ENCODE results near the gene ZNF318. TPM values are rescaled to one million over a fixed set of nuclear protein-coding genes. Genes with fewer than 3 reads are reported as not detected.

ZNF318 gene
- total RNA-seq, 1 experiment from 2014 or later: 23.8 TPM

DNA sequence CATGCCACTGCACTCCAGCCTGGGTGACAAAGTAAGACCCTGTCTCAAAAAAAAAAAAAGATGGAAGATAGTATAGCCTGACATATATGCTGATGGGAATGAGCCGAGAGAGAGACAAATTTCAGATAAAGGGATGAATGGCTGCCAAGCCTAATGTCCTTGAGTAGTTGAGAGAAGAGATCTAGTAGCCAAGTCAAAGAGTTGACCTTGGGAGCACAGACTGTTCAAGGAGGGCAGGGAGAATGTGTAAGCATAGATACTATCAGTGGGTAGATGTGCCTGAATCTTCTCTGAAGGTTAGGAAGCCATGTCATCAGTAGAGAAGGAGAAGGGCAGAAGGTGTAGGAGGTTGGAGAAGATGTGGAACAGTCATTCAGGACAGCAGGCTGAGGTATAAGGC, 37.8 kb upstream of the ZNF318 start:
- TF ChIP-seq EZH2 (IDR thresholded peaks at IDR 0.05; ENCODE audit: borderline replicate concordance, low read depth, low read length, poor library complexity, severe bottlenecking): no peak
- TF ChIP-seq, protein P1, sequence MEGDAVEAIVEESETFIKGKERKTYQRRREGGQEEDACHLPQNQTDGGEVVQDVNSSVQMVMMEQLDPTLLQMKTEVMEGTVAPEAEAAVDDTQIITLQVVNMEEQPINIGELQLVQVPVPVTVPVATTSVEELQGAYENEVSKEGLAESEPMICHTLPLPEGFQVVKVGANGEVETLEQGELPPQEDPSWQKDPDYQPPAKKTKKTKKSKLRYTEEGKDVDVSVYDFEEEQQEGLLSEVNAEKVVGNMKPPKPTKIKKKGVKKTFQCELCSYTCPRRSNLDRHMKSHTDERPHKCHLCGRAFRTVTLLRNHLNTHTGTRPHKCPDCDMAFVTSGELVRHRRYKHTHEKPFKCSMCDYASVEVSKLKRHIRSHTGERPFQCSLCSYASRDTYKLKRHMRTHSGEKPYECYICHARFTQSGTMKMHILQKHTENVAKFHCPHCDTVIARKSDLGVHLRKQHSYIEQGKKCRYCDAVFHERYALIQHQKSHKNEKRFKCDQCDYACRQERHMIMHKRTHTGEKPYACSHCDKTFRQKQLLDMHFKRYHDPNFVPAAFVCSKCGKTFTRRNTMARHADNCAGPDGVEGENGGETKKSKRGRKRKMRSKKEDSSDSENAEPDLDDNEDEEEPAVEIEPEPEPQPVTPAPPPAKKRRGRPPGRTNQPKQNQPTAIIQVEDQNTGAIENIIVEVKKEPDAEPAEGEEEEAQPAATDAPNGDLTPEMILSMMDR (conservative IDR thresholded peaks at IDR 0.05; ENCODE audit: low read depth, low read length): no peak
- H3K27ac ChIP-seq (ENCODE audit: low read depth, low read length, poor library complexity, severe bottlenecking): no peak overlapping the region
- no peaks in the 10 kb centered on the region for H3K9me3 ChIP-seq (ENCODE audit: low read depth, low read length, poor library complexity, severe bottlenecking)
- no peaks in the 10 kb centered on the region for H3K36me3 ChIP-seq (ENCODE audit: insufficient read depth, low read length, poor library complexity, severe bottlenecking)
- intact Hi-C loops (cut with micrococcal nuclease; ENCODE audit: unreplicated experiment): no loop called here
- no peaks in the 10 kb centered on the region for H3K4me1 ChIP-seq (ENCODE audit: insufficient read depth, low read length, poor library complexity, severe bottlenecking)
- no peak for DNase-seq (ENCODE audit: low spot score)
- ChIA-PET CTCF (no interaction called here), POLR2A (ENCODE audit: low non-redundant PET) (no interaction called here)
- H3K27me3 ChIP-seq (replicated peaks; ENCODE audit: insufficient read depth, low read depth, low read length, poor library complexity): no peaks in the 10 kb centered on the region
- no peak overlapping the region for H3K4me3 ChIP-seq (ENCODE audit: low read depth, low read length, poor library complexity, severe bottlenecking)
- no TSS peak for BruUV-seq (replicated peaks)

DNA sequence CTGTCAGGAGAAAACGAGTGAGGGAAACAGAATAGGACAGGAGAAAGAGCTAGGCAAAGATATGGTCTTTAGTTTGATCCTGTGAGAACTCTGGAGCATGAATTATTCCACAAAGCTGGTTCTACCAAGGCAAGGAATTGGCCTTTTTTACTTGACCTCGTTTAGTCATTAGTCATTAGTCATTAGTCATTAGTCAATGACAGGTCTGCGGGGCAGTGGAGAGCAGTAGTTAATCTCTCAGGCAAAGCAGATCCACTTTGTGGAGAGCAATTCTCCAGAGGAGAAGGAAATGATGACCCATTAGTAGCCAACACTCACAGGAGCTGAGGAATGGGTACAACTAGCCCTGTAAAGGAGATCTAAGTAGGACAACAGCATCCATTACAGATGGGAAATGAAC, 35.9 kb upstream of the ZNF318 start:
- Histone ChIP-seq H3K27me3 (replicated peaks; ENCODE audit: insufficient read depth, low read depth, low read length, poor library complexity) (no peaks in the 10 kb centered on the region), H3K4me1 (ENCODE audit: insufficient read depth, low read length, poor library complexity, severe bottlenecking) (no peaks in the 10 kb centered on the region), H3K27ac (ENCODE audit: low read depth, low read length, poor library complexity, severe bottlenecking) (no peak overlapping the region), H3K4me3 (ENCODE audit: low read depth, low read length, poor library complexity, severe bottlenecking) (no peak overlapping the region), H3K9me3 (ENCODE audit: low read depth, low read length, poor library complexity, severe bottlenecking) (no peaks in the 10 kb centered on the region), H3K36me3 (ENCODE audit: insufficient read depth, low read length, poor library complexity, severe bottlenecking) (no peaks in the 10 kb centered on the region)
- TF ChIP-seq, protein P1 (conservative IDR thresholded peaks at IDR 0.05; ENCODE audit: low read depth, low read length): no peak
- no peak for TF ChIP-seq EZH2 (IDR thresholded peaks at IDR 0.05; ENCODE audit: borderline replicate concordance, low read depth, low read length, poor library complexity, severe bottlenecking)
- no TSS peak for BruUV-seq (replicated peaks)
- POLR2A ChIA-PET (ENCODE audit: low non-redundant PET): no interaction called here
- DNase-seq (ENCODE audit: low spot score): no peak
- intact Hi-C loops (cut with micrococcal nuclease; ENCODE audit: unreplicated experiment): no loop called here
- CTCF ChIA-PET: no interaction called here

DNA sequence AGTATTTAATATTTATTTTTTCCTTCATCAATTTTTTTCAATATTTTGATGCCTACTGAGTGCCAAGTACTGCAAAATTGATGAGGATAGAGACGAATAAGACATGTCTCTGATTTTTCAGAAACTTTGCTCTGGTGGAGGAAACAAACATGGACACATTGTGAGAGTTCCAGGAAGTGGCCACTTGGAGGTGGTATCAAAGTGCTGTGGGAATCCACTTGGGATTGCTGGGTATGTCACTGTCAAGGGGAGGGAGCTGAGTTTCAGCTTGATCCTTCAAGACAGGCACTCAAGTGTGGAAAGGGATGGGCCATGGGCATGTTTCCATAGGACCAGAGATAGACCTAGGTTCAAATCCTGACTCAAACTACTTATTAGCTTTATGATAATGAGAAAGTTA, 33.4 kb upstream of the ZNF318 start:
- DNase-seq (ENCODE audit: low spot score): peak; percentile 37
- no peaks in the 10 kb centered on the region for H3K4me1 ChIP-seq (ENCODE audit: insufficient read depth, low read length, poor library complexity, severe bottlenecking)
- no peaks in the 10 kb centered on the region for H3K36me3 ChIP-seq (ENCODE audit: insufficient read depth, low read length, poor library complexity, severe bottlenecking)
- no TSS peak for BruUV-seq (replicated peaks)
- no peak overlapping the region for H3K27ac ChIP-seq (ENCODE audit: low read depth, low read length, poor library complexity, severe bottlenecking)
- no peak overlapping the region for H3K4me3 ChIP-seq (ENCODE audit: low read depth, low read length, poor library complexity, severe bottlenecking)
- intact Hi-C loops (cut with micrococcal nuclease; ENCODE audit: unreplicated experiment): no loop called here
- no peaks in the 10 kb centered on the region for H3K9me3 ChIP-seq (ENCODE audit: low read depth, low read length, poor library complexity, severe bottlenecking)
- no peak for TF ChIP-seq EZH2 (IDR thresholded peaks at IDR 0.05; ENCODE audit: borderline replicate concordance, low read depth, low read length, poor library complexity, severe bottlenecking)
- TF ChIP-seq, protein P1 (conservative IDR thresholded peaks at IDR 0.05; ENCODE audit: low read depth, low read length): 0 out of 2 replicates have a peak, but pooled peaks have one; percentile 21
- H3K27me3 ChIP-seq (replicated peaks; ENCODE audit: insufficient read depth, low read depth, low read length, poor library complexity): no peaks in the 10 kb centered on the region
- CTCF ChIA-PET: no interaction called here
- POLR2A ChIA-PET (ENCODE audit: low non-redundant PET): no interaction called here

Measured in A673 (cell line).